B cell (primary cell): Measurements from ENCODE around the gene PLEKHJ1.

Source experiments
- CTCF ChIP-seq: fragments of 200-600 bp; IDR thresholded peaks from one replicate; pipeline ENCODE4 v1.8.0; 2022; ENCODE audit warnings: antibody characterized with exemption, mild to moderate bottlenecking
- EZH2 ChIP-seq: IDR thresholded peaks from 2 replicates; pipeline ENCODE4 v1.6.1; 2012; ENCODE audit warnings: borderline replicate concordance, low read depth, mild to moderate bottlenecking, moderate library complexity, low read length; ENCODE audit not compliant: insufficient read depth, poor library complexity, severe bottlenecking

DNA sequence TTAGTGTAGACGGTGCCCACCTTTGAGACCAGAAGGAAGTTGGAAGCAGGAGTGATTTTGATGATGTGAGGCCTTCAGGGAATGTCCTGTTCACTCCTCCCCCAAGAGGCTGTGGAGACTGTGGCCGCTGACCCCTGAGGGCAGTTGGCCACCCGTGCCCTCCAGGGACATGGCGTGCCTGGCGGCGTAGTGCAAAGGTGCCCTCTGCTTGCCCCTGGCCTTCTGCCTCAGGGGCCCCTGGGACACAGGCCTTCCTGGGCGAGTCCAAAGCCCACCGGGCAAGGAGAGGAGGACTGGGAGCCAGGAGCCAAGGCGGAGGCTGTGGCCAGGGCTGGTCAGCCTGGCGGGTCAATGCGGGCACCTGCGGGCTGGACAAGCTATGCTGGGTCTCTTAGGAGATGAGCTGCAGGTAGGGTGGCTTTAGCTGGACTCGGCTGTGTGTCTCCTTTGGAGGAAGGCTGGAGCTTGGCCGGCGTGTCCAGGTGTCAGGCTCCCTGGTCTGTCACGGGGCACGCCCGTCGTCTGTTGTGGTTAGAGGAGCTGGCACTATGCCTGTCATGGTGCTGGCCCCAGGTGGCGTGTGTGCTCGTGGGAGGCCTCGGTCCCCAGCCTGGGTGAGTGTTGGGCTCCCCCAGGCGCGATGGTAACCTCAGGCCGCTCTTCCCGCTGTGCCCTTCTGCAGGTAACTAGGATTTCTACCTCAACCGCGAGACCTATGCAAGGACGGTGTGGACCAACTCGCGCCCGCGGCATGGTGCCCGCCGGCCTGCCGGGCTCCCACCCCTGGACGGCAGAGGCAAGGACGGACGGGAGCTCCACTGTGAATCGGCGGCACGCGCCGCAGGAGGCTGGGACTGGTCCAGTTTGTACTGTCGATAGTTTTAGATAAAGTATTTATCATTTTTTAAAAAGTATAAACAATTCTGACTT is 6.8 kb downstream of the PLEKHJ1 start:
- TF ChIP-seq EZH2 (no peak), CTCF (no peak)
